ENCODE measurements around the gene CMPK2.

DNA sequence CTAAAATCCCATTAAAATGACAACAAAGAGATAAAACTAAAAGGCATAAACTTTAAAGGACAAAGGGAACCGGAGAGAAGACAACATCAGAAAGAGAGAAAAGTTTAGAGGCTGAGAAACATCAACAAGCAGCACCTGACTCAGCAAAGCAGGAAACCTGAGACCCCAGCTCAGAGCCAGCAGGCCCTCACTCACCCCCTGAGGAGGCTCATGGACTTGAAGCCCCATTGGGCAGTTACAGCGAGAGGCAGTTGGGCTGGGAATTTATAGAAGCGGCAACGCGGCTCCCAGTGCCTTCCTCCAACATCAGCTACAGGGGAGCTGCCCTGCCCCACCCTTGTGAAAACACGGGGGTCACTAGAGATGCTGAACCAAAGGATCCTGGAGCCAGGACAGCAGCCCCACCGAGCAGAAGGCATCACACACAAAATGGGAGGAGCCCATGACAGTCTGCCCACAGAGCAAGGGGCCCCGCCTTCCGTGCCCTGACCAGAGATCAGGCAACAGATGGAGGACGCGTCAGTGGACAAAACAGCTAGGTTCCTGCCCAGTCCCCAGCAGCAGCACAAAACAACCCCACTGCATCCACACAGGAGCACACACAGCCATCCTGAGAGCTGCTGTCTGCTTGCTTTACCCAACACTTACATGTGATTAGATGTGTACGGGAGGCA, 52.7 kb downstream of the CMPK2 start:
- TF ChIP-seq, protein P1, sequence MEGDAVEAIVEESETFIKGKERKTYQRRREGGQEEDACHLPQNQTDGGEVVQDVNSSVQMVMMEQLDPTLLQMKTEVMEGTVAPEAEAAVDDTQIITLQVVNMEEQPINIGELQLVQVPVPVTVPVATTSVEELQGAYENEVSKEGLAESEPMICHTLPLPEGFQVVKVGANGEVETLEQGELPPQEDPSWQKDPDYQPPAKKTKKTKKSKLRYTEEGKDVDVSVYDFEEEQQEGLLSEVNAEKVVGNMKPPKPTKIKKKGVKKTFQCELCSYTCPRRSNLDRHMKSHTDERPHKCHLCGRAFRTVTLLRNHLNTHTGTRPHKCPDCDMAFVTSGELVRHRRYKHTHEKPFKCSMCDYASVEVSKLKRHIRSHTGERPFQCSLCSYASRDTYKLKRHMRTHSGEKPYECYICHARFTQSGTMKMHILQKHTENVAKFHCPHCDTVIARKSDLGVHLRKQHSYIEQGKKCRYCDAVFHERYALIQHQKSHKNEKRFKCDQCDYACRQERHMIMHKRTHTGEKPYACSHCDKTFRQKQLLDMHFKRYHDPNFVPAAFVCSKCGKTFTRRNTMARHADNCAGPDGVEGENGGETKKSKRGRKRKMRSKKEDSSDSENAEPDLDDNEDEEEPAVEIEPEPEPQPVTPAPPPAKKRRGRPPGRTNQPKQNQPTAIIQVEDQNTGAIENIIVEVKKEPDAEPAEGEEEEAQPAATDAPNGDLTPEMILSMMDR (conservative IDR thresholded peaks at IDR 0.05; ENCODE audit: low read length), result no peak
- TF ChIP-seq EZH2phosphoT487 (IDR thresholded peaks at IDR 0.05; ENCODE audit: borderline replicate concordance), result no peak
